ENCODE measurements around the gene ISL2.

The ISL2 gene

DNA sequence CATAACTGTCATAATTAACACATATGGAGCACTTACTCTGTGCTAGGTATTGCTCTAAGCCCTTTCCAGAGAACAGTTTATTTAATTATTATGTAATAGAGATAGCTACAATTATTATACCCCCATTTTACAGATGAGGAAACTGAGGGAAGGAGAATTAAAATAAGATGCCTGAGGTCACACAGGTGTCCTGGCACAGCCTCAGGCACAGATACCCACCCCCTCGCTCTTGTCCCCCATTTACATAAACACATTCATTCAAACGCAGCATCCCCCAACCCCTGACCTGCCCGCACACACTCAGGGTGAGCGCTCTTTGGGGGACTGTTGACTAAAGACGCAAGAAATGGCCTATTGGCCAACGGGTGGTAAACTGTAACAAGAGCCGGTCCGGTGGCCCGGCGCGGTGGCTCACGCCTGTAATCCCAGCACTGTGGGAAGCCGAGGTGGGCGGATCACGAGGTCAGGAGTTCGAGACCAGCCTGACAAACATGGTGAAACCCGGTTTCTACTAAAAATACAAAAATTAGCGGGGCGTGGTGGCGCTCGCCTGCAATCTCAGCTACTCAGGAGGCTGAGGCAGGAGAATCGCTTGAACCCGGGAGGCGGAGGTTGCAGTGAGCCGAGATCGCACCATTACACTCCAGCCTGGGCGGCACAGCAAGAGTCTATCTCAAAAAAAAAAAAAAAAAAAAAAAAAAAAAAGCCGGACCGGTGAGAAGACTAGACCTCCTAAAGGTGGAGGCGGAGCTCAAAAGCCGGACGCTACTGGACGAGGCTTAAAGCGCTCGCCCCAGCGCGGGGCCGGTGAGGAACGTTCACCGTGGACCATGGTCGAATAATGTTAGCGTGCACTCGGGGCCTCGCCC, 1.9 kb upstream of the ISL2 start:
- H3K4me3 ChIP-seq (ENCODE audit: low read length) = no peak overlapping the region; the same call in 1 of the 2 replicates
- no peak for TF ChIP-seq ZNF274 (IDR thresholded peaks at IDR 0.05; ENCODE audit: low read depth, low read length)

DNA sequence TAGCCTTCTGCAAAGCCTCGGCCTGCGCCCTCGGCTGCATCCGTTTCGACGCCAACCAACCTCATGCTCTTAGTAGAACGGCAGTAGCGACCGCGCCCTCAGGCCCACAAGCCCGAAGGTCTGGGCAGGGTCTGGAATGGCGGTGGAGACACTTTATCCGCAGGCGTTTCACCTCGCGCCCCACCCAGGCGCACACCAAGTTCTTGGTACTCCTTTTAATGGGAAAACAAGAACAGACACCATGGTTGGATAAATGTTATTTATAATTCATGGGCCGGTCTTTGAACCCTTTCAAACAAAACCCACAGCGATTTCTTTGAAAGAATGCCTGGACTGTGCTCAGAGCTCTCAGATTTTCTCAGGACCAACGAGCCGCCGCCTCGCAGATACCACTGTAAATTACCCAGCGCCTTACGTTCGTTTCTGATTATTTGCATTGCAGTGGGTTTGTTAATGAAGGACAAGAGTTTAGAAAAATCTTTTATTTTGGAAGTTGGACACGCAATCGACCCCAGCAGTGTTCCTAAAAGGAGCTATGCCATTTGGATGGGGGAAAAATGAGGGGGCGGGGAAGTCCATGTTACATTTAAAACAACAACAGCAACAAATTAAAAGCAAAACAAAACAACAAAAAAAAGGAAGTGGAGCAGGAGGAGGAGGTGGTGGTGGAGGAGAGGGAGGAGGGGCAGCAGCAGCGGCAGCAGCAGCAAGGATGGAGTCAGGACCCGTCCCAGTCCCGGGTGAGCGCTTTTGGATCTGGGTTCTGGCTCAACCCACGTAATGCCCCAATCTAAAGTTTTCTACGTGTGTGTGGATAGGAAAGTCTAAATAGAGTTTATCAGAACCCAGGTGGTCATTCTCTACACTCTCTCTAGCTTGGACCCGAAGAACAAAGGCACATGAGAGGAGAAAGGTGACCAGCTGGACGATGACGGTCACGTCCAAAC, 993 bp upstream of the ISL2 start:
- no peak for TF ChIP-seq ZNF274 (IDR thresholded peaks at IDR 0.05; ENCODE audit: low read depth, low read length)
- peak overlapping the region; percentile 75 for H3K4me3 ChIP-seq (ENCODE audit: low read length)

DNA sequence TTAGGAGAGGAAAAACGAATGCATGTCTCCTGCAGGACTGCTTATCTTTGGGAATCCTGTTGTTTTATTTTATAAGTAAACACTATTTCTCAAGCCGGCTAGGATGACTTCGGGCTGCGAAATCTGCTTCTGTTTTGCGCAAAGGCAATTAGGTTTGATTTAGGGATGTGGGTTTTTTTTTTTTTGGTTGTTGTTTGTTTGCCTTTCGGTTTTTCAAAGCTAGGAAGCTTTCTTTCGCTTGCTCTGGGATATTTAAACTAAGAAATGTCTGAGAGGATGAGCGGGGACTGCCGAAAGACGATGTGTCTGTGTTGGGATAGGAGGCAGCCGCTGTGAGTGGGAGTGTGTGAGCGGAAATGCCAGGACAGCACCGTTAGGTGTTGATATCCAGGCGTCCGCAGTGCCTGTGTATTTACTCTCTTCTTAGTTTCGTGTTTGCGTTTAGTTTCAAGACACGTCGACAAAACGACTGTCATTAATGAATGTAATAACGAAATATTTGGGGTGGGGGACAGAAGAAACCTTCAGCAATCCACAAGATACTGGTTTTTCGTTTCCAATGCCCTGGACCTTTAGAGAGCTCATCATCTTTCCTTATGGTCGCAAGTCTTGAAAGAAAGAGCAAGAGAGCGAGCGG, 604 bp downstream of the ISL2 start:
- no peak for TF ChIP-seq ZNF274 (IDR thresholded peaks at IDR 0.05; ENCODE audit: low read depth, low read length)
- peak overlapping the region; percentile 75 for H3K4me3 ChIP-seq (ENCODE audit: low read length)

DNA sequence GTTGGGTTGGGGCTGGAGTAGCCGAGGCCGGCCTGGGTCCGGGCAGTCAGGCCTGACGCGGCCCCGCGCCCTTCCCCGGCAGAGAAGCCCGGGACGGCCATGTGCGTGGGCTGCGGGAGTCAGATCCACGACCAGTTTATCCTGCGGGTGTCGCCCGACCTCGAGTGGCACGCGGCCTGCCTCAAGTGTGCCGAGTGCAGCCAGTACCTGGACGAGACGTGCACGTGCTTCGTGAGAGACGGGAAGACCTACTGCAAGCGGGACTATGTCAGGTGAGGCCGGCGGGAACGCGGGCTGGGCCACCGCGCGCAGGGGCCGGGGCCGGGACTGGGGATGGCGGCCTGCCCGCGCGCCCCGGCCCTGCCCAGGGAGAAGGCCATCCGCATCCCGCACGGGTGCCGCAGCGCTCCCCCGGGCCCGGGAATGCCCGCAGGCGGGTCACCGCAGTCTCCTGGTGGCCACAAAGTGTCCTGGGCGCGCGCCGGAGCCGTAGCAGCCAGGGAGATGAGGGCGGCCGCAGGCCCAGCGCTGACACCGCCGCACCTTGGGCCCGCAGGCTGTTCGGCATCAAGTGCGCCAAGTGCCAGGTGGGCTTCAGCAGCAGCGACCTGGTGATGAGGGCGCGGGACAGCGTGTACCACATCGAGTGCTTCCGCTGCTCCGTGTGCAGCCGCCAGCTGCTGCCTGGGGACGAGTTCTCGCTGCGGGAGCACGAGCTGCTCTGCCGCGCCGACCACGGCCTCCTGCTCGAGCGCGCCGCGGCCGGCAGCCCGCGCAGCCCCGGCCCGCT, 1.3 kb downstream of the ISL2 start:
- peak overlapping the region; percentile 75 for H3K4me3 ChIP-seq (ENCODE audit: low read length)
- TF ChIP-seq ZNF274 (IDR thresholded peaks at IDR 0.05; ENCODE audit: low read depth, low read length) = no peak

DNA sequence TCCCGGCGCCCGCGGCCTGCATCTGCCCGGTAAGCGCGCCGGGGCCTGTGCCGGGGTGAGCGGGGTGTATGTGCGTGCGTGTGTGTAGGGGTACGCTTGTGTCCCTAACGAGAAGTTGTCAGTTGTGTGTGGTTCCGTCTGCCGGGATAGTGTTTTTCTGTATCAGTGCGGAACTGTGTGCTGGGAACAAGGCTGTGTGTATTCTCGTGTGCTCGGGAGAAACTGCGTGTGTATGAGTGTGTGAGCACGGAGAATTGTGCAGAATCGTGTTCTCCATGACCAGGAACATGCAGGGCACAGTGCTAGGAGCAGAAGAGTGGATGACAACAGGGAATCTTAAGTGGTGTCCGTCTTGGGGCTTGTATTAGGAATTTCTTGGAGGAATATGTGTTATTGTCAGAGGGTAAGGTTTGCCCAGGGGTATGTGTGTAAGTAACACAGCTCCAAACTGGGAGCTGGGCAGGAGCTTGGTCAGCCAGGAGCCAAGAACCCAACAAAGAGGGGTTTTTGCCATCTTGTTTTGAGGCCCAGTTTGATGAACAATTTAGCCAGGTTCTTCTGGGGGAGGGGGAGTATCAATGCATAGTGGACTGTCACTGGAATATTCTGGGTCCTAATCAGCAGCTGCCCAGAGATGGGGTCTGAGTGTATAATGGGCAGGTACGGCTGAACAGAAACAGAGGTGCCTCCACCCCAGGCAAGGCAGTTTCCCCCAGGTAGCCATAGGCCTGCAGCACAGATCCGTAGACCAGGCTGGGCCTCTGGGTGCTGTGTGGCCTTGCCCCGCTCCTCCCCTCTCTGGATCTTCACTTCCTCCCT, 2.1 kb downstream of the ISL2 start:
- TF ChIP-seq ZNF274 (IDR thresholded peaks at IDR 0.05; ENCODE audit: low read depth, low read length) = no peak
- peak overlapping the region; percentile 75 for H3K4me3 ChIP-seq (ENCODE audit: low read length)

DNA sequence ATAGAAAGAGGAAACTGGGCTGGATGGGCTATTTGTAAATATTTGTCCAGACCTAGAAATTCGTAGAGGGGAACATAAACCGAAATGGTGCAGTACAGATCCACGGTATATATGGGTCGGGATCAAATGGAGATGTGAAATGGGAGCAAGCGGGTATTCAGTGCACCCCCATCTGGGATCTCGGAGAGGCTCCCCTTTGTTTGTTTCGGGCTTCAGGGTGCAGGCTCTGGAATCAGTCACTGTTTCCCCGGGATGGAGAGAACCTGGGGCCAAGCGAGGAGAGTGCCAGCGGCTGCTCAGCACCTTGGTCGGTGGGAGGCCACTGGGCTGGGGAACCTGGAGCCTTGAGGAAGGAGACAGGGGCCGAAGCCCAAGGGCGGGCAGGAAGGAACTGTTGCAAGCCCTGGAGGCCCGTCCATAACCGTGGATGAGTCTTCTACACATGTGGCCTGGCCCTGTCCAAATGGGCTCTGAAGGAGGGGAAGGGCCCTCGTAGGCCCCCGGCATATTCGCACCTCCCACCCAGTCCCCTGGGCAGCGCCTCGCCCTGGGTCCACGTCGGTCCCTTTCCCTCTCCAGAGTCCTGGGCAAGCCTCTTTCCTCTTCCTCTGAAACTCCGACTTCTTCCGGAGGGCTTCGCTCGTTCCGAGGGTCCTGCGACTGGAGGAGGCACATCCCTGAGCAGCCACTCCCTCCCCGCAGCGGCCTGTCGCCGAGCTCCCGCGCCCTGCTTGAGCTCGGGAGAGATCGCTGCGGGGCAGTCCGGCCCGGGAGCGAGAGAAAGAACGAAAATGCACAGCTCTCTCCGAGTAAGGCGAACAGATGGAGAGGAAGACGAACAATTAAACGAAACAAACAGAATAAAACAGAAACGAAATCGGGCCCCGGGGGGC, 3.0 kb downstream of the ISL2 start:
- no peak for TF ChIP-seq ZNF274 (IDR thresholded peaks at IDR 0.05; ENCODE audit: low read depth, low read length)
- H3K4me3 ChIP-seq (ENCODE audit: low read length) = peak overlapping the region; percentile 58; the same call in 1 of the 2 replicates

DNA sequence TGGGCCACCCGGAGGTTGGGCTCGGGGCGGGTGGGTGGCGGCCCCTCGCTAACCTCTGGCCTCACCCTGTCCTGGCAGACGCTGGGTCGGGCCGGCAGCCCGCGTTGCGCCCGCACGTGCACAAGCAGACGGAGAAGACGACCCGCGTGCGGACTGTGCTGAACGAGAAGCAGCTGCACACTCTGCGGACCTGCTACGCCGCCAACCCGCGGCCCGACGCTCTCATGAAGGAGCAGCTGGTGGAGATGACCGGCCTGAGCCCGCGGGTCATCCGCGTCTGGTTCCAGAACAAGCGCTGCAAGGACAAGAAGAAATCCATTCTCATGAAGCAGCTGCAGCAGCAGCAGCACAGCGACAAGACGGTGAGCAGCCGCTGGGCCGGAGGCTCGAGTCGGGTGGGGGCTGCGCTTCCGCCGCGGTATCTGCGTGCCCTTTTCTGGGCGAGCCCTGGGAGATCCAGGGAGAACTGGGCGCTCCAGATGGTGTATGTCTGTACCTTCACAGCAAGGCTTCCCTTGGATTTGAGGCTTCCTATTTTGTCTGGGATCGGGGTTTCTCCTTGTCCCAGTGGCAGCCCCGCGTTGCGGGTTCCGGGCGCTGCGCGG, 3.7 kb downstream of the ISL2 start:
- peak overlapping the region; percentile 58; the same call in 1 of the 2 replicates for H3K4me3 ChIP-seq (ENCODE audit: low read length)
- no peak for TF ChIP-seq ZNF274 (IDR thresholded peaks at IDR 0.05; ENCODE audit: low read depth, low read length)

DNA sequence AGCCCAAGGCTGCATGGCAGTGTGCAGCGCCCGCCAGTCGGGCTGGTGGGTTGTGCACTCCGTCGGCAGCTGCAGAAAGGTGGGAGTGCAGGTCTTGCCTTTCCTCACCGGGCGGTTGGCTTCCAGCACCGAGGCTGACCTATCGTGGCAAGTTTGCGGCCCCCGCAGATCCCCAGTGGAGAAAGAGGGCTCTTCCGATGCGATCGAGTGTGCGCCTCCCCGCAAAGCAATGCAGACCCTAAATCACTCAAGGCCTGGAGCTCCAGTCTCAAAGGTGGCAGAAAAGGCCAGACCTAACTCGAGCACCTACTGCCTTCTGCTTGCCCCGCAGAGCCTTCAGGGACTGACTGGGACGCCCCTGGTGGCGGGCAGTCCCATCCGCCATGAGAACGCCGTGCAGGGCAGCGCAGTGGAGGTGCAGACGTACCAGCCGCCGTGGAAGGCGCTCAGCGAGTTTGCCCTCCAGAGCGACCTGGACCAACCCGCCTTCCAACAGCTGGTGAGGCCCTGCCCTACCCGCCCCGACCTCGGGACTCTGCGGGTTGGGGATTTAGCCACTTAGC, 4.3 kb downstream of the ISL2 start:
- TF ChIP-seq ZNF274 (IDR thresholded peaks at IDR 0.05; ENCODE audit: low read depth, low read length) = no peak
- peak overlapping the region; percentile 58; the same call in 1 of the 2 replicates for H3K4me3 ChIP-seq (ENCODE audit: low read length)

DNA sequence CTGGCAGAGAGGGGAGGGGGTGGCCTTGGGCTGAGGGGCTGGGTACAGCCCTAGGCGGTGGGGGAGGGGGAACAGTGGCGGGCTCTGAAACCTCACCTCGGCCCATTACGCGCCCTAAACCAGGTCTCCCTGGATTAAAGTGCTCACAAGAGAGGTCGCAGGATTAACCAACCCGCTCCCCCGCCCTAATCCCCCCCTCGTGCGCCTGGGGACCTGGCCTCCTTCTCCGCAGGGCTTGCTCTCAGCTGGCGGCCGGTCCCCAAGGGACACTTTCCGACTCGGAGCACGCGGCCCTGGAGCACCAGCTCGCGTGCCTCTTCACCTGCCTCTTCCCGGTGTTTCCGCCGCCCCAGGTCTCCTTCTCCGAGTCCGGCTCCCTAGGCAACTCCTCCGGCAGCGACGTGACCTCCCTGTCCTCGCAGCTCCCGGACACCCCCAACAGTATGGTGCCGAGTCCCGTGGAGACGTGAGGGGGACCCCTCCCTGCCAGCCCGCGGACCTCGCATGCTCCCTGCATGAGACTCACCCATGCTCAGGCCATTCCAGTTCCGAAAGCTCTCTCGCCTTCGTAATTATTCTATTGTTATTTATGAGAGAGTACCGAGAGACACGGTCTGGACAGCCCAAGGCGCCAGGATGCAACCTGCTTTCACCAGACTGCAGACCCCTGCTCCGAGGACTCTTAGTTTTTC, 4.9 kb downstream of the ISL2 start:
- no peak overlapping the region; the same call in 1 of the 2 replicates for H3K4me3 ChIP-seq (ENCODE audit: low read length)
- TF ChIP-seq ZNF274 (IDR thresholded peaks at IDR 0.05; ENCODE audit: low read depth, low read length) = no peak

DNA sequence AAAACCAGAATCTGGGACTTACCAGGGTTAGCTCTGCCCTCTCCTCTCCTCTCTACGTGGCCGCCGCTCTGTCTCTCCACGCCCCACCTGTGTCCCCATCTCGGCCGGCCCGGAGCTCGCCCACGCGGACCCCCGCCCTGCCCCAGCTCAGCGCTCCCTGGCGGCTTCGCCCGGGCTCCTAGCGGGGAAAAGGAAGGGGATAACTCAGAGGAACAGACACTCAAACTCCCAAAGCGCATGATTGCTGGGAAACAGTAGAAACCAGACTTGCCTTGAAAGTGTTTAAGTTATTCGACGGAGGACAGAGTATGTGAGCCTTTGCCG, 5.4 kb downstream of the ISL2 start:
- H3K4me3 ChIP-seq (ENCODE audit: low read length) = no peak overlapping the region; the same call in 1 of the 2 replicates

More for the DNA sequence above, 5.4 kb downstream of the ISL2 start:
- TF ChIP-seq ZNF274 (IDR thresholded peaks at IDR 0.05; ENCODE audit: low read depth, low read length) = no peak
